Measurements from ENCODE around the gene DNAAF2.
A peak's percentile ranks its signal among the peaks of the same experiment; 100 is the strongest.
"Not testable (repeated sequence)": the region's sequence is repeated elsewhere in the genome, so short reads cannot be mapped to it uniquely, and the experiment has no call there.

Gene DNAAF2

GRCh38 chr14:49619273-49619672 lies 15.8 kb downstream of the DNAAF2 start:
- not testable (repeated sequence) for H3K79me1 ChIP-seq (ENCODE audit: low read length); H3K18ac ChIP-seq (ENCODE audit: low read length); H4K5ac ChIP-seq (ENCODE audit: low read length); H4K8ac ChIP-seq (ENCODE audit: low read depth, low read length); H2BK5ac ChIP-seq (ENCODE audit: low read length); H3K23ac ChIP-seq (ENCODE audit: low read length); H3K27me3 ChIP-seq (ENCODE audit: insufficient read depth, low read length, poor library complexity); H2BK15ac ChIP-seq (replicated peaks; ENCODE audit: low read depth); H2BK120ac ChIP-seq (ENCODE audit: low read depth, low read length); H3K4ac ChIP-seq (ENCODE audit: low read depth, low read length); H3K27ac ChIP-seq (ENCODE audit: low read depth, low read length); H3K36me3 ChIP-seq (ENCODE audit: control insufficient read depth, insufficient read depth, low read length); H2AK5ac ChIP-seq (ENCODE audit: low read length); DNase-seq; H3K4me1 ChIP-seq (ENCODE audit: control insufficient read depth, low read depth, low read length)
- WGBS (ENCODE audit: extremely low coverage, insufficient coverage, low lambda C conversion rate), result 100% methylated on average over 1 of the region's 19 CpGs
- Histone ChIP-seq H3K4me3 (ENCODE audit: low read length) (peak overlapping the region; percentile 64), H3K79me2 (ENCODE audit: control insufficient read depth, insufficient read depth, low read length) (peaks cover 31% of the 10 kb centered on the region), H3K9ac (ENCODE audit: low read length) (peak overlapping the region; percentile 83), H3K4me2 (ENCODE audit: low read length) (peak overlapping the region; percentile 48), H3K56ac (ENCODE audit: low read length) (peak overlapping the region; percentile 75)

GRCh38 chr14:49617852-49618519 lies 17.1 kb downstream of the DNAAF2 start:
- Histone ChIP-seq H2BK15ac (replicated peaks; ENCODE audit: low read depth) (no peak overlapping the region), H3K27ac (ENCODE audit: low read depth, low read length) (no peak overlapping the region), H3K18ac (ENCODE audit: low read length) (no peak overlapping the region), H3K9ac (ENCODE audit: low read length) (no peak overlapping the region), H3K79me1 (ENCODE audit: low read length) (peaks cover 9% of the 10 kb centered on the region), H3K56ac (ENCODE audit: low read length) (peak overlapping the region; percentile 15), H3K4me3 (ENCODE audit: low read length) (no peak overlapping the region), H2BK120ac (ENCODE audit: low read depth, low read length) (no peak overlapping the region), H3K79me2 (ENCODE audit: control insufficient read depth, insufficient read depth, low read length) (peaks cover 31% of the 10 kb centered on the region), H4K5ac (ENCODE audit: low read length) (no peak overlapping the region), H2AK5ac (ENCODE audit: low read length) (no peak overlapping the region), H3K4me1 (ENCODE audit: control insufficient read depth, low read depth, low read length) (peaks cover 3% of the 10 kb centered on the region), H3K4ac (ENCODE audit: low read depth, low read length) (no peak overlapping the region), H3K4me2 (ENCODE audit: low read length) (no peak overlapping the region), H4K8ac (ENCODE audit: low read depth, low read length) (peak overlapping the region; percentile 77), H3K23ac (ENCODE audit: low read length) (peak overlapping the region; percentile 80), H2BK5ac (ENCODE audit: low read length) (no peak overlapping the region), H3K27me3 (ENCODE audit: insufficient read depth, low read length, poor library complexity) (no peaks in the 10 kb centered on the region), H3K36me3 (ENCODE audit: control insufficient read depth, insufficient read depth, low read length) (peaks cover 3% of the 10 kb centered on the region)
- no CpG with 5 or more reads among the region's 6 CpGs for WGBS (ENCODE audit: extremely low coverage, insufficient coverage, low lambda C conversion rate)
- no peak for DNase-seq

GRCh38 chr14:49615776-49616175 lies 19.3 kb downstream of the DNAAF2 start:
- H3K56ac ChIP-seq (ENCODE audit: low read length), result no peak overlapping the region

GRCh38 chr14:49614196-49614595 lies 20.8 kb downstream of the DNAAF2 start:
- Histone ChIP-seq H3K23ac (ENCODE audit: low read length) (no peak overlapping the region), H4K5ac (ENCODE audit: low read length) (no peak overlapping the region), H3K56ac (ENCODE audit: low read length) (no peak overlapping the region), H3K36me3 (ENCODE audit: control insufficient read depth, insufficient read depth, low read length) (peaks cover 3% of the 10 kb centered on the region), H3K79me2 (ENCODE audit: control insufficient read depth, insufficient read depth, low read length) (peaks cover 6% of the 10 kb centered on the region), H4K8ac (ENCODE audit: low read depth, low read length) (no peak overlapping the region), H2AK5ac (ENCODE audit: low read length) (no peak overlapping the region), H3K27me3 (ENCODE audit: insufficient read depth, low read length, poor library complexity) (no peaks in the 10 kb centered on the region), H3K79me1 (ENCODE audit: low read length) (peaks cover 2% of the 10 kb centered on the region), H3K4me2 (ENCODE audit: low read length) (no peak overlapping the region), H2BK120ac (ENCODE audit: low read depth, low read length) (no peak overlapping the region), H3K27ac (ENCODE audit: low read depth, low read length) (no peak overlapping the region), H2BK5ac (ENCODE audit: low read length) (no peak overlapping the region), H2BK15ac (replicated peaks; ENCODE audit: low read depth) (no peak overlapping the region), H3K4ac (ENCODE audit: low read depth, low read length) (no peak overlapping the region), H3K9ac (ENCODE audit: low read length) (no peak overlapping the region), H3K4me3 (ENCODE audit: low read length) (no peak overlapping the region), H3K18ac (ENCODE audit: low read length) (no peak overlapping the region), H3K4me1 (ENCODE audit: control insufficient read depth, low read depth, low read length) (no peaks in the 10 kb centered on the region)
- DNase-seq, result no peak
- no CpG with 5 or more reads among the region's 2 CpGs for WGBS (ENCODE audit: extremely low coverage, insufficient coverage, low lambda C conversion rate)

More at GRCh38 chr14:49615776-49616175, 19.3 kb downstream of the DNAAF2 start:
- Histone ChIP-seq H3K79me1 (ENCODE audit: low read length) (peaks cover 2% of the 10 kb centered on the region), H3K79me2 (ENCODE audit: control insufficient read depth, insufficient read depth, low read length) (peaks cover 18% of the 10 kb centered on the region), H2BK5ac (ENCODE audit: low read length) (no peak overlapping the region), H2AK5ac (ENCODE audit: low read length) (no peak overlapping the region), H4K5ac (ENCODE audit: low read length) (no peak overlapping the region), H3K18ac (ENCODE audit: low read length) (no peak overlapping the region), H3K27me3 (ENCODE audit: insufficient read depth, low read length, poor library complexity) (no peaks in the 10 kb centered on the region), H3K27ac (ENCODE audit: low read depth, low read length) (no peak overlapping the region), H3K23ac (ENCODE audit: low read length) (no peak overlapping the region), H2BK120ac (ENCODE audit: low read depth, low read length) (no peak overlapping the region), H3K4me1 (ENCODE audit: control insufficient read depth, low read depth, low read length) (no peaks in the 10 kb centered on the region), H4K8ac (ENCODE audit: low read depth, low read length) (no peak overlapping the region), H2BK15ac (replicated peaks; ENCODE audit: low read depth) (no peak overlapping the region), H3K4me3 (ENCODE audit: low read length) (no peak overlapping the region), H3K4ac (ENCODE audit: low read depth, low read length) (no peak overlapping the region), H3K36me3 (ENCODE audit: control insufficient read depth, insufficient read depth, low read length) (peaks cover 3% of the 10 kb centered on the region), H3K9ac (ENCODE audit: low read length) (no peak overlapping the region), H3K4me2 (ENCODE audit: low read length) (no peak overlapping the region)
- WGBS (ENCODE audit: extremely low coverage, insufficient coverage, low lambda C conversion rate), result no CpG with 5 or more reads among the region's 6 CpGs
- no peak for DNase-seq

- no peak overlapping the region for H2AK5ac ChIP-seq (ENCODE audit: low read length)
- no peak overlapping the region for H3K9ac ChIP-seq (ENCODE audit: low read length)
- H2BK5ac ChIP-seq (ENCODE audit: low read length), result no peak overlapping the region
- H3K56ac ChIP-seq (ENCODE audit: low read length), result no peak overlapping the region
- no peak overlapping the region for H4K8ac ChIP-seq (ENCODE audit: low read depth, low read length)
- no CpG with 5 or more reads among the region's 8 CpGs for WGBS (ENCODE audit: extremely low coverage, insufficient coverage, low lambda C conversion rate)
- H3K27ac ChIP-seq (ENCODE audit: low read depth, low read length), result no peak overlapping the region
- H3K23ac ChIP-seq (ENCODE audit: low read length), result no peak overlapping the region
- H3K4me2 ChIP-seq (ENCODE audit: low read length), result no peak overlapping the region
- no peak overlapping the region for H2BK15ac ChIP-seq (replicated peaks; ENCODE audit: low read depth)
- peaks cover 1% of the 10 kb centered on the region for H3K36me3 ChIP-seq (ENCODE audit: control insufficient read depth, insufficient read depth, low read length)
- H3K4me1 ChIP-seq (ENCODE audit: control insufficient read depth, low read depth, low read length), result no peaks in the 10 kb centered on the region
- no peak overlapping the region for H3K4ac ChIP-seq (ENCODE audit: low read depth, low read length)
- H3K18ac ChIP-seq (ENCODE audit: low read length), result no peak overlapping the region
- no peak for DNase-seq
- no peak overlapping the region for H3K4me3 ChIP-seq (ENCODE audit: low read length)
- H4K5ac ChIP-seq (ENCODE audit: low read length), result no peak overlapping the region
- H3K79me1 ChIP-seq (ENCODE audit: low read length), result no peaks in the 10 kb centered on the region
- no peaks in the 10 kb centered on the region for H3K27me3 ChIP-seq (ENCODE audit: insufficient read depth, low read length, poor library complexity)
- H2BK120ac ChIP-seq (ENCODE audit: low read depth, low read length), result no peak overlapping the region
- H3K79me2 ChIP-seq (ENCODE audit: control insufficient read depth, insufficient read depth, low read length), result no peaks in the 10 kb centered on the region
These were observed 22.4 kb downstream of the DNAAF2 start for GRCh38 chr14:49612671-49613070.

GRCh38 chr14:49612251-49612650 lies 22.8 kb downstream of the DNAAF2 start:
- no CpG with 5 or more reads among the region's 4 CpGs for WGBS (ENCODE audit: extremely low coverage, insufficient coverage, low lambda C conversion rate)
- Histone ChIP-seq H3K4me3 (ENCODE audit: low read length) (no peak overlapping the region), H4K8ac (ENCODE audit: low read depth, low read length) (no peak overlapping the region)

More at GRCh38 chr14:49612251-49612650, 22.8 kb downstream of the DNAAF2 start:
- Histone ChIP-seq H3K4ac (ENCODE audit: low read depth, low read length) (no peak overlapping the region), H3K4me1 (ENCODE audit: control insufficient read depth, low read depth, low read length) (no peaks in the 10 kb centered on the region), H3K23ac (ENCODE audit: low read length) (no peak overlapping the region), H3K4me2 (ENCODE audit: low read length) (no peak overlapping the region), H3K56ac (ENCODE audit: low read length) (no peak overlapping the region), H3K36me3 (ENCODE audit: control insufficient read depth, insufficient read depth, low read length) (peaks cover 1% of the 10 kb centered on the region), H4K5ac (ENCODE audit: low read length) (no peak overlapping the region), H3K27ac (ENCODE audit: low read depth, low read length) (no peak overlapping the region), H2BK120ac (ENCODE audit: low read depth, low read length) (no peak overlapping the region), H3K79me2 (ENCODE audit: control insufficient read depth, insufficient read depth, low read length) (no peaks in the 10 kb centered on the region), H3K9ac (ENCODE audit: low read length) (no peak overlapping the region), H2BK15ac (replicated peaks; ENCODE audit: low read depth) (no peak overlapping the region), H3K79me1 (ENCODE audit: low read length) (no peaks in the 10 kb centered on the region), H3K27me3 (ENCODE audit: insufficient read depth, low read length, poor library complexity) (no peaks in the 10 kb centered on the region), H2AK5ac (ENCODE audit: low read length) (no peak overlapping the region), H3K18ac (ENCODE audit: low read length) (no peak overlapping the region), H2BK5ac (ENCODE audit: low read length) (no peak overlapping the region)
- DNase-seq, result no peak

Data from mesendoderm (in vitro differentiated cells).